ENCODE results near the gene BEND4. TPM values are rescaled to one million over a fixed set of nuclear protein-coding genes. Genes with fewer than 3 reads are reported as not detected.

The BEND4 gene
- total RNA-seq, 1 experiment from 2014 or later, result not detected

DNA sequence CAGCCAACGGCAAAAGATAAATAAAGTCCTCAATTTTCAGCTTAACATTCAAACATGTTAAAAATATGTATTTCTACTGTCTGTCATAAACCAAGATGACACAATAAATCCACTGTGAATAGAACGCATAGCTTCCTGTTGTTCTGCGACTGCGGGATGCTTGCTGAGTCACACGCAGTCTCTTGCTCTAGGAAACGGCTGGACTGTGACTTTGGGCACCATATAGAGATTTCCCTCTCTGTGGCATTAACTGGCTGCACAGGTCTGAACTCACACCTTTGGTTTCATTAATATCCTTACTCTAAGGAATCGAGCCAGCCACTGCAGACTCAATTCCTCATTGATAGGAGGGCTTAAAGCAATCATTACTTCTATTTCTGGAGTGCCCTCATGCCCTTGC lies 8.4 kb downstream of the BEND4 start:
- Histone ChIP-seq H3F3A (ENCODE audit: low read length, unreplicated experiment) (no peaks in the 10 kb centered on the region), H3K9me2 (replicated peaks; ENCODE audit: low read length) (no peaks in the 10 kb centered on the region), H3K27ac (ENCODE audit: low read length) (no peak overlapping the region), H2AFZ (ENCODE audit: low read length) (no peak overlapping the region), H3K4me2 (ENCODE audit: low read length) (no peak overlapping the region), H3K4me1 (ENCODE audit: insufficient read depth, low read length) (no peaks in the 10 kb centered on the region), H3K4me3 (ENCODE audit: low read length) (no peak overlapping the region), H3K27me3 (ENCODE audit: low read length) (peaks cover 30% of the 10 kb centered on the region), H4K20me1 (ENCODE audit: low read length) (no peaks in the 10 kb centered on the region), H3K36me3 (ENCODE audit: low read depth, low read length) (no peaks in the 10 kb centered on the region), H3K9me3 (ENCODE audit: low read length) (no peaks in the 10 kb centered on the region), H3K79me2 (ENCODE audit: low read length) (no peaks in the 10 kb centered on the region), H3K9ac (ENCODE audit: low read length) (no peak overlapping the region)
- ChIA-PET CTCF (no interaction called here), POLR2A (ENCODE audit: unreplicated experiment) (no interaction called here)
- intact Hi-C loops (cut with micrococcal nuclease), result no loop called here
- ATAC-seq (no peak), DNase-seq (no peak)
- TF ChIP-seq EZH2 (IDR thresholded peaks at IDR 0.05; ENCODE audit: low read length, unreplicated experiment), result no peak
- TF ChIP-seq, protein P1, sequence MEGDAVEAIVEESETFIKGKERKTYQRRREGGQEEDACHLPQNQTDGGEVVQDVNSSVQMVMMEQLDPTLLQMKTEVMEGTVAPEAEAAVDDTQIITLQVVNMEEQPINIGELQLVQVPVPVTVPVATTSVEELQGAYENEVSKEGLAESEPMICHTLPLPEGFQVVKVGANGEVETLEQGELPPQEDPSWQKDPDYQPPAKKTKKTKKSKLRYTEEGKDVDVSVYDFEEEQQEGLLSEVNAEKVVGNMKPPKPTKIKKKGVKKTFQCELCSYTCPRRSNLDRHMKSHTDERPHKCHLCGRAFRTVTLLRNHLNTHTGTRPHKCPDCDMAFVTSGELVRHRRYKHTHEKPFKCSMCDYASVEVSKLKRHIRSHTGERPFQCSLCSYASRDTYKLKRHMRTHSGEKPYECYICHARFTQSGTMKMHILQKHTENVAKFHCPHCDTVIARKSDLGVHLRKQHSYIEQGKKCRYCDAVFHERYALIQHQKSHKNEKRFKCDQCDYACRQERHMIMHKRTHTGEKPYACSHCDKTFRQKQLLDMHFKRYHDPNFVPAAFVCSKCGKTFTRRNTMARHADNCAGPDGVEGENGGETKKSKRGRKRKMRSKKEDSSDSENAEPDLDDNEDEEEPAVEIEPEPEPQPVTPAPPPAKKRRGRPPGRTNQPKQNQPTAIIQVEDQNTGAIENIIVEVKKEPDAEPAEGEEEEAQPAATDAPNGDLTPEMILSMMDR (conservative IDR thresholded peaks at IDR 0.05; ENCODE audit: low read depth, low read length), result no peak
- no peak for TF ChIP-seq EZH2phosphoT487 (IDR thresholded peaks at IDR 0.05; ENCODE audit: borderline replicate concordance, low read length)
- no TSS peak for BruUV-seq (replicated peaks)

DNA sequence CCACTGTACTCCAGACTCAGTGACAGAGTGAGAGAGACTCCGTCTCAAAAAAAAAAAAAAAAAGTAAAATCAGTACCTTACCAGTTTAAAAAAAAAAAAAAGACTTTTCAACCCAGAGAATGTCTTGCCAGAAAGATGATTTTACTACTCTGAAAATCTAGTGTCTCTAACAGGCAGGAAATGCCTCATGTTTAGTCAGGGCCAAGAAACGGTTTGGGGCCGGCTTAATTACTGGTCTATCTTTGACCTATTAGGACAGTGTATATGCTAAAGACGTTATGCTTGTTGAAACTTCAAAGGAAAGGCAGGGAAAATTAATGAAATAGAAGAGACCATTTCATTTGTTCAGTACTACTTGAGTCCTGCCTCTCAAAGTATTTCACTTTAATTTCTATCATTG lies 9.9 kb downstream of the BEND4 start:
- Histone ChIP-seq H3K27me3 (ENCODE audit: low read length) (peaks cover 16% of the 10 kb centered on the region), H3K79me2 (ENCODE audit: low read length) (no peaks in the 10 kb centered on the region), H3K9me3 (ENCODE audit: low read length) (no peaks in the 10 kb centered on the region), H2AFZ (ENCODE audit: low read length) (no peak overlapping the region), H3K36me3 (ENCODE audit: low read depth, low read length) (no peaks in the 10 kb centered on the region), H3K9me2 (replicated peaks; ENCODE audit: low read length) (no peaks in the 10 kb centered on the region), H3F3A (ENCODE audit: low read length, unreplicated experiment) (no peaks in the 10 kb centered on the region), H3K4me3 (ENCODE audit: low read length) (no peak overlapping the region), H3K4me2 (ENCODE audit: low read length) (no peak overlapping the region), H3K4me1 (ENCODE audit: insufficient read depth, low read length) (no peaks in the 10 kb centered on the region), H4K20me1 (ENCODE audit: low read length) (no peaks in the 10 kb centered on the region), H3K9ac (ENCODE audit: low read length) (no peak overlapping the region), H3K27ac (ENCODE audit: low read length) (no peak overlapping the region)
- DNase-seq, result no peak
- CTCF ChIA-PET, result no interaction called here
- intact Hi-C loops (cut with micrococcal nuclease), result no loop called here
- no TSS peak for BruUV-seq (replicated peaks)
- ATAC-seq, result no peak
- TF ChIP-seq EZH2phosphoT487 (IDR thresholded peaks at IDR 0.05; ENCODE audit: borderline replicate concordance, low read length) (no peak), EZH2 (IDR thresholded peaks at IDR 0.05; ENCODE audit: low read length, unreplicated experiment) (no peak)
- TF ChIP-seq, protein P1 (conservative IDR thresholded peaks at IDR 0.05; ENCODE audit: low read depth, low read length), result no peak
- POLR2A ChIA-PET (ENCODE audit: unreplicated experiment), result no interaction called here

DNA sequence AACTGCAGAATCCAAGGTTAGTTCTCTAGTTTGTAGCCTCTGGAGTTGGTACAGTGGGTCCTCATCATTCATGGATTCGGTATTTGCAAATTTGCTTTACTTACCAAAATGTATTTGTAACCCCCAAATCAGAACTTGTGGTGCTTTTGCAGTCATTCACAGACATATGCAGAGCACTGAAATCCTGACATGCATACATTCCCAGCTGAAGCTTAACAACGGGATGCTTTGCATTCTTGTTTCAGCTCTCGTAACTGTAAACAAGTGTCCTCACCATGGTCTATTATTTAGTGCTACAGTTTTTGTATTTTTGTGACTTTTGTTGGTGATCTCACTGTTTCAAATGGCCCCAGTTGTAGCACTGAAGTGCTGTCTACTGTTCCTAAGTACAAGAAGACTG lies 16.1 kb downstream of the BEND4 start:
- no peak for TF ChIP-seq EZH2phosphoT487 (IDR thresholded peaks at IDR 0.05; ENCODE audit: borderline replicate concordance, low read length)
- TF ChIP-seq, protein P1 (conservative IDR thresholded peaks at IDR 0.05; ENCODE audit: low read depth, low read length), result no peak
- TF ChIP-seq EZH2 (IDR thresholded peaks at IDR 0.05; ENCODE audit: low read length, unreplicated experiment), result no peak
- intact Hi-C loops (cut with micrococcal nuclease), result no loop called here
- no peak overlapping the region for H3K4me2 ChIP-seq (ENCODE audit: low read length)
- no peaks in the 10 kb centered on the region for H3K9me2 ChIP-seq (replicated peaks; ENCODE audit: low read length)
- peaks cover 20% of the 10 kb centered on the region for H3K27me3 ChIP-seq (ENCODE audit: low read length)
- no peak overlapping the region for H3K9ac ChIP-seq (ENCODE audit: low read length)
- H3K4me1 ChIP-seq (ENCODE audit: insufficient read depth, low read length), result no peaks in the 10 kb centered on the region
- no TSS peak for BruUV-seq (replicated peaks)
- H3K9me3 ChIP-seq (ENCODE audit: low read length), result no peaks in the 10 kb centered on the region
- DNase-seq (no peak), ATAC-seq (no peak)
- H4K20me1 ChIP-seq (ENCODE audit: low read length), result no peaks in the 10 kb centered on the region
- H3K27ac ChIP-seq (ENCODE audit: low read length), result no peak overlapping the region
- H3K4me3 ChIP-seq (ENCODE audit: low read length), result no peak overlapping the region
- no peak overlapping the region for H2AFZ ChIP-seq (ENCODE audit: low read length)
- ChIA-PET POLR2A (ENCODE audit: unreplicated experiment) (no interaction called here), CTCF (no interaction called here)
- no peaks in the 10 kb centered on the region for H3K36me3 ChIP-seq (ENCODE audit: low read depth, low read length)
- H3K79me2 ChIP-seq (ENCODE audit: low read length), result no peaks in the 10 kb centered on the region
- no peaks in the 10 kb centered on the region for H3F3A ChIP-seq (ENCODE audit: low read length, unreplicated experiment)
